Activated CD8-positive, alpha-beta T cell treated with anti-CD3 and anti-CD28 coated beads for 36 hours (primary cell): ENCODE results near the gene SERF2. TPM values are rescaled to one million over a fixed set of nuclear protein-coding genes. Genes with fewer than 3 reads are reported as not detected.
"Not testable (repeated sequence)": the region's sequence is repeated elsewhere in the genome, so short reads cannot be mapped to it uniquely, and the experiment has no call there.

Experiments
- ATAC-seq: fragments of 200-7000 bp; cut with Tn5 transposase; one replicate; pipeline ENCODE4 v1.10.0; 2021; ENCODE audit warnings: mild to moderate bottlenecking, moderate library complexity
- CTCF ChIA-PET: fragments of 350-600 bp; sonication (Branson Sonifier 250); formaldehyde crosslinking; loops from one replicate; lab custom pipeline; 2021; ENCODE audit warnings: antibody characterized with exemption; lab: Charles Lee
- POLR2A ChIA-PET: fragments of 350-600 bp; sonication (Branson Sonifier 250); formaldehyde crosslinking; loops from one replicate; lab custom pipeline; 2021; ENCODE audit warnings: antibody characterized with exemption; lab: Charles Lee
- DNase-seq: peaks from one replicate; pipeline ENCODE4 v3.0.0-alpha.2; 2020
- H3K27ac Mint-ChIP-seq: one replicate; pipeline ENCODE4 v1.8.0; 2021; ENCODE audit warnings: mild to moderate bottlenecking, mixed read lengths
- H3K27me3 Mint-ChIP-seq: one replicate; pipeline ENCODE4 v1.8.0; 2021; ENCODE audit warnings: mixed read lengths
- H3K36me3 Mint-ChIP-seq: one replicate; pipeline ENCODE4 v1.8.0; 2021; ENCODE audit warnings: low read depth, mixed read lengths
- H3K4me1 Mint-ChIP-seq: one replicate; pipeline ENCODE4 v1.8.0; 2021; ENCODE audit warnings: low read depth, mixed read lengths
- H3K4me3 Mint-ChIP-seq: one replicate; pipeline ENCODE4 v1.8.0; 2021; ENCODE audit warnings: mild to moderate bottlenecking, moderate library complexity, mixed read lengths
- H3K9me3 Mint-ChIP-seq: one replicate; pipeline ENCODE4 v1.8.0; 2021; ENCODE audit warnings: mixed read lengths
- intact Hi-C: fragments of 100-400 bp; cut with micrococcal nuclease; formaldehyde crosslinking; loops from one replicate; pipeline ENCODE4 v1.10.0; 2022
- total RNA-seq, 2 experiments: library from RNA; stranded (reverse); gene quantifications; one replicate each; pipeline ENCODE4 v1.2.3, GENCODE V29; 2021
- TF ChIP-seq, protein P1 (sequence below): fragments of 200-600 bp; IDR thresholded peaks from one replicate; pipeline ENCODE4 v1.8.0; 2022; ENCODE audit warnings: antibody characterized with exemption, mild to moderate bottlenecking

The SERF2 gene
- total RNA-seq, 2 experiments from 2014 or later = 775 to 810 TPM

DNA sequence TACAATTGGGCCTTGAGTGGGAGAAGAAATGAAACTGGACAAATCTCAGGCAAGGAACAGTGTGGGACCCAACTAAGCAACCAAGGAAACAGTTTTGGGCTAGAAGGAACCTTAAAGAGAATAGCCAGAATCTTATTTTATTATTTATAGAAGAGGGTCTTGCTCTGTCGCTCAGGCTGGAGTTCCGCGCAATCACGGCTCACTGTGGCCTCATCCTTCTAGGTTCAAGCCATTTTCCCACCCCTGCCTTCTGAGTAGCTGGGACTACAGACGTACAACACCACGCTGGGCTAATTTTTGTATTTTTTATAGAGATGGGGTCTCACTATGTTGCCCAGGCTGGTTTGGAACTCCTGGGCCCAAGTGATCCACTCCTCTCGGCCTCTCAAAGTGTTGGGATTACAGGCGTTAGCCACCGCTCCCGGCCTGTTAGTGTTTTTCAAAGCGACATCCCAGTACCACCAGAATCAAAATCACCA lies 33.9 kb downstream of the SERF2 start:
- DNase-seq (no peak), ATAC-seq (no peak)
- Mint-ChIP-seq H3K36me3 (peaks cover 56% of the 10 kb centered on the region), H3K4me1 (peaks cover 52% of the 10 kb centered on the region), H3K9me3 (no peaks in the 10 kb centered on the region), H3K27me3 (no peaks in the 10 kb centered on the region), H3K27ac (peak overlapping the region; percentile 99), H3K4me3 (peak overlapping the region; percentile 94)
- CTCF ChIA-PET = no interaction called here
- POLR2A ChIA-PET = interaction anchor here (1.2 to 6.1 kb wide), 6 partner anchors 11 to 37 kb away, joined by 3 to 37 read pairs (median 10); partner anchors contain the start of genes HYPK, SERF2 and SERINC4
- TF ChIP-seq, protein P1, sequence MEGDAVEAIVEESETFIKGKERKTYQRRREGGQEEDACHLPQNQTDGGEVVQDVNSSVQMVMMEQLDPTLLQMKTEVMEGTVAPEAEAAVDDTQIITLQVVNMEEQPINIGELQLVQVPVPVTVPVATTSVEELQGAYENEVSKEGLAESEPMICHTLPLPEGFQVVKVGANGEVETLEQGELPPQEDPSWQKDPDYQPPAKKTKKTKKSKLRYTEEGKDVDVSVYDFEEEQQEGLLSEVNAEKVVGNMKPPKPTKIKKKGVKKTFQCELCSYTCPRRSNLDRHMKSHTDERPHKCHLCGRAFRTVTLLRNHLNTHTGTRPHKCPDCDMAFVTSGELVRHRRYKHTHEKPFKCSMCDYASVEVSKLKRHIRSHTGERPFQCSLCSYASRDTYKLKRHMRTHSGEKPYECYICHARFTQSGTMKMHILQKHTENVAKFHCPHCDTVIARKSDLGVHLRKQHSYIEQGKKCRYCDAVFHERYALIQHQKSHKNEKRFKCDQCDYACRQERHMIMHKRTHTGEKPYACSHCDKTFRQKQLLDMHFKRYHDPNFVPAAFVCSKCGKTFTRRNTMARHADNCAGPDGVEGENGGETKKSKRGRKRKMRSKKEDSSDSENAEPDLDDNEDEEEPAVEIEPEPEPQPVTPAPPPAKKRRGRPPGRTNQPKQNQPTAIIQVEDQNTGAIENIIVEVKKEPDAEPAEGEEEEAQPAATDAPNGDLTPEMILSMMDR = no peak
- intact Hi-C loops = no loop called here

DNA sequence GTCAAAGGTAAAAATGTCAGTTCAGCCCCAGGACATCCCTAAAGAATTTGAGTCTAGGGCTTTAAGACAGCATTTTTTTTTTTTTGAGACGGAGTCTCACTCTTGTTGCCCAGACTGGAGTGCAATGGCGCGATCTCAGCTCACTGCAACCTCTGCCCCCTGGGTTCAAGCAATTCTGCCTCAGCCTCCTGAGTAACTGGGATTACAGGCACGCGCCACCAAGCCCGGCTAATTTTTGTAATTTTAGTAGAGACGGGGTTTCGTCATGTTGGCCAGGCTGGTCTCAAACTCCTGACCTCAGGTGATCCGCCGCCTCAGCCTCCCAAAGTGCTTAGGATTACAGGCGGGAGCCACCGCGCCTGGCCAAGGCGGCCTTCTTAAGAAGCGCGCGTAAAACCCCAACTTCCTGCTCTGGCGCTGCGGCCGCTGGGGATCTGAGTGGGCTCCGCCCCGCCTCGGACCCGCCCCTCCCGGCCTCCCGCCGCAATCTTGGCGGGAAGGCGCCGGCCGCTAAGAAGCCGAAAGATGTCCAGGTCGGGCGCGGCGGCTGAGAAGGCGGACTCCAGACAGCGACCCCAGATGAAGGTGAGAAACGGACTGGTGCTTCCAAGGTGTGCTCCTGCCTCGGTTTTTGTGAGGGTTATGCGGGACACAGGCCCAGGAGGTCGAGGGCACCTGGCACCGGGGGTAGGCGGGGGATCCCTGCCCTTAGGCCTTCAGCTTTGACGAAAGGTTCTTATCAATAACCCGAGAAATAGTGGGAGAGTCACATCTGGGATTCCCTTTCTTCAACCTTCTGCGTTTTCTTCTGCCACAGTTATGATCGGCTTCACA lies 34.6 kb downstream of the SERF2 start, which contains the start of gene WDR76:
Gene WDR76, plus strand, starts transcription at position 495 of the 834 bp plus-strand sequence. Its CDS starts 31 bp downstream, at position 526.
- peak within 1 kb of the TSS; percentile 99 for H3K27ac Mint-ChIP-seq
- DNase-seq = peak; percentile 91
- TF ChIP-seq, protein P1 = no peak
- ATAC-seq = peak; percentile 73
- H3K27me3 Mint-ChIP-seq = no peaks in the 10 kb centered on the region
- peaks cover 51% of the 10 kb centered on the region for H3K4me1 Mint-ChIP-seq
- ChIA-PET POLR2A (interaction anchor here (0.6 to 6.1 kb wide), 14 partner anchors 10 to 497 kb away, joined by 3 to 37 read pairs (median 5); partner anchors contain the start of genes ELL3, HYPK, SERF2 and SERINC4), CTCF (interaction anchor here (1.3 kb wide), 1 partner anchor 10 kb away, joined by 3 read pairs; no protein-coding TSS in a partner anchor)
- peaks cover 55% of the 10 kb centered on the region for H3K36me3 Mint-ChIP-seq
- no peaks in the 10 kb centered on the region for H3K9me3 Mint-ChIP-seq
- intact Hi-C loops = no loop called here
- H3K4me3 Mint-ChIP-seq = peak within 1 kb of the TSS; percentile 94

DNA sequence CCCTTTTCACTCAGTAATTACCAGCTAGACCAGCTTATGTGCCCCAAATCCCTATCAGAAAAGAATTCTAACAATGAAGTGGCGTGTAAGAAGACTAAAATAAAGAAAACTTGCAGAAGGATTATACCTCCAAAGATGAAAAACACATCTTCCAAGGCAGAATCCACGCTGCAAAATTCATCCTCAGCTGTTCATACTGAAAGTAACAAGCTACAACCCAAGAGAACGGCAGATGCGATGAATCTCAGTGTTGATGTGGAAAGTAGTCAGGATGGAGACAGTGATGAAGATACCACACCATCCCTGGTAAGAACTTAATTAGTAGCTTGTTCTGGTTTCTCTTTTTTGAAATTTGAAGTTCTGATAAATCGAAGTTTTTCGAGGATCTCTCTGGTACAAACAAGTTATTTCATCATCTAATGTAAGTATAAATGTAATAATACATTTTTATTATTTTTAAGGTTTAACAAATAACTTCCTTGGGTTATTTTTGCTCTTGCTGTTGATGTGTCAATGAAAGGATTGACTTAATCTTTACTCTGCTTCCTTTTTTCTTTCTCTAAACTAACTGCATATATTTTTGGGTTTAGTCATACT lies 36.0 kb downstream of the SERF2 start:
- Mint-ChIP-seq H3K4me3 (peak overlapping the region; percentile 94), H3K27ac (peak overlapping the region; percentile 99), H3K9me3 (no peaks in the 10 kb centered on the region), H3K4me1 (peaks cover 50% of the 10 kb centered on the region), H3K36me3 (peaks cover 56% of the 10 kb centered on the region), H3K27me3 (no peaks in the 10 kb centered on the region)
- DNase-seq (peak; percentile 56), ATAC-seq (peak; percentile 18)
- POLR2A ChIA-PET = interaction anchor here (0.7 to 6.1 kb wide), 14 partner anchors 9 to 79 kb away, joined by 3 to 37 read pairs (median 5); partner anchors contain the start of genes ELL3, HYPK, SERF2 and SERINC4
- CTCF ChIA-PET = interaction anchor here (0.6 to 1.3 kb wide), 4 partner anchors 9 to 51 kb away, joined by 3 to 4 read pairs (median 3); partner anchors contain the start of gene ELL3
- TF ChIP-seq, protein P1 = no peak
- intact Hi-C loops = no loop called here

DNA sequence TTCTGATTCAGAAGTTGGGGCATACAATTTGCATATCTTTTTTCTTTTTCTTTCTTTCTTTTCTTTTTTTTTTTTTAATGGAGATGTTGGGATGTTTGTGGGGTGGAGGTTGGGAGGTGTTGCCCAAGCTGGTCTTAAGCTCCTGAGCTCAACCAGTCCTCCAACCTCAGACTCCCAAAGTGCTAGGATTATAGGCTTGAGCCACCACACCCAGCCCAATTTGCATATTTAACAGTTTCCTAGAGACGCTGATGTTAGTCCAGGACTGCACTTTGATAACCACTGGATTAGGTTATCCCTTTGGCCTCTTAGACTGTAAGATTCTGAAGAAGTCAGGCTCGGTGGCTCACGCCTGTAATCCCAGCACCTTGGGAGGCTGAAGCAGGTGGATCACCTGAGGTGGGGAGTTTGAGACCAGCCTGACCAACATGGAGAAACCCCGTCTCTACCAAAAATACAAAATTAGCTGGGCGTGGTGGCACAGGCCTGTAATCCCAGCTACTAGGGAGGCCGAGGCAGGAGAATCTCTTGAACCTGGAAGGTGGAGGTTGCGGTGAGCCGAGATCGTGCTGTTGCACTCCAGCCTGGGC lies 37.9 kb downstream of the SERF2 start:
- H3K27ac Mint-ChIP-seq, intact Hi-C loops: not testable (repeated sequence)
- peaks cover 53% of the 10 kb centered on the region for H3K36me3 Mint-ChIP-seq

DNA sequence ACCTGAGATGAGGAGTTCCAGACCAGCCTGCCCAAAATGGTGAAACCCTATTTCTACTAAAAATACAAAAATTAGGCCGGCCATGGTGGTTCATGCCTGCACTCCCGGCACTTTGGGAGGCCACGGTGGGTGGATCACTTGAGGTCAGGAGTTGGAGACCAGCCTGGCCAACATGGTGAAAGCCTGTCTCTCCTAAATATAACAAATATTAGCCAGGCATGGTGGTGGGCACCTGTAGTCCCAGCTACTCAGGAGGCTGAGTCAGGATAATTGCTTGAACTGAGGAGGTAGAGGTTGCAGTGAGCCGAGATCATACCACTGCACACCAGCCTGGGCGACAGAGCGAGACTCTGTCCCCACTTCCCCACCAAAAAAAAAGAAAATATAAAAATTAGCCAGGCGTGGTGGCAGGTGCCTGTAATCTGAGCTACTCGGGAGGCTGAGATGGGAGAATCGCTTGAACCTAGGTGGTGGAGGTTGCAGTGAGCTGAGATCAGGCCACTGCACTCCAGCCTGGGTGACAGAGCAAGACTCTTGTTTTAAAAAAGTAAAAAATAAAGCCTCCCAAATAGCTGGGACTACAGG lies 38.7 kb downstream of the SERF2 start:
- ATAC-seq = not testable (repeated sequence)

More for the DNA sequence above, 37.9 kb downstream of the SERF2 start:
- ATAC-seq, DNase-seq, H3K9me3 Mint-ChIP-seq, H3K27me3 Mint-ChIP-seq, POLR2A ChIA-PET, CTCF ChIA-PET: not testable (repeated sequence)
- Mint-ChIP-seq H3K4me3 (peak overlapping the region; percentile 22), H3K4me1 (peaks cover 40% of the 10 kb centered on the region)

DNA sequence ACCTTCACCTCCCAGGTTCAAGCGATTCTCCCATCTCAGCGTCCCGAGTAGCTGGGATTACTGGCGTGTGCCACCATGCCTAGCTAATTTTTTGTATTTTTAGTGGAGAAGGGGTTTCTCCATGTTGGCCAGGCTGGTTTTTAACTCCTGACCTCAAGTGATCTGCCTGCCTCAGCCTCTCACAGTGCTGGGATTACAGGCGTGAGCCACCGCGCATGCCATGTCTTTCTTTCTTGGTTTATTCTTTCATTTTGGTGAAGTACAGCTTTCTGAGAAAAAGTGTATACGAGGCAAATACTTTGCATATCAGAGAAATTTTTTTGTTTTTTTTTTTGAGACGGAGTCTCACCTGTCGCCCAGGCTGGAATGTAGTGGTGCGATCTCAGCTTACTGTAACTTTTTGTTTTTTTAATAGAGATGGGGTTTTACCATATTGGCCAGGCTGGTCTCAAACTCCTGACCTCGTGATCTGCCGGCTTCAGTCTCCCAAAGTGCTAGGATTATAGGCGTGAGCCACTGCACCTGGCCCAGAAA lies 39.5 kb downstream of the SERF2 start:
- H3K9me3 Mint-ChIP-seq, intact Hi-C loops, DNase-seq, H3K27me3 Mint-ChIP-seq, ATAC-seq, H3K27ac Mint-ChIP-seq, H3K4me3 Mint-ChIP-seq: not testable (repeated sequence)
- Mint-ChIP-seq H3K36me3 (peaks cover 61% of the 10 kb centered on the region), H3K4me1 (peaks cover 32% of the 10 kb centered on the region)
- ChIA-PET CTCF (interaction anchor here (0.7 kb wide), 1 partner anchor 11 kb away, joined by 4 read pairs; no protein-coding TSS in a partner anchor), POLR2A (interaction anchor here (0.9 to 1.5 kb wide), 7 partner anchors 10 to 85 kb away, joined by 3 to 5 read pairs (median 4); partner anchors contain the start of gene PDIA3)

More for the DNA sequence above, 38.7 kb downstream of the SERF2 start:
- intact Hi-C loops, H3K9me3 Mint-ChIP-seq, DNase-seq, H3K4me3 Mint-ChIP-seq, H3K27ac Mint-ChIP-seq, H3K27me3 Mint-ChIP-seq: not testable (repeated sequence)
- H3K4me1 Mint-ChIP-seq = peaks cover 38% of the 10 kb centered on the region
- H3K36me3 Mint-ChIP-seq = peaks cover 56% of the 10 kb centered on the region
- POLR2A ChIA-PET = interaction anchor here (1.3 kb wide), 1 partner anchor 11 kb away, joined by 5 read pairs; no protein-coding TSS in a partner anchor
- CTCF ChIA-PET = interaction anchor here (0.7 kb wide), 1 partner anchor 10 kb away, joined by 4 read pairs; no protein-coding TSS in a partner anchor

DNA sequence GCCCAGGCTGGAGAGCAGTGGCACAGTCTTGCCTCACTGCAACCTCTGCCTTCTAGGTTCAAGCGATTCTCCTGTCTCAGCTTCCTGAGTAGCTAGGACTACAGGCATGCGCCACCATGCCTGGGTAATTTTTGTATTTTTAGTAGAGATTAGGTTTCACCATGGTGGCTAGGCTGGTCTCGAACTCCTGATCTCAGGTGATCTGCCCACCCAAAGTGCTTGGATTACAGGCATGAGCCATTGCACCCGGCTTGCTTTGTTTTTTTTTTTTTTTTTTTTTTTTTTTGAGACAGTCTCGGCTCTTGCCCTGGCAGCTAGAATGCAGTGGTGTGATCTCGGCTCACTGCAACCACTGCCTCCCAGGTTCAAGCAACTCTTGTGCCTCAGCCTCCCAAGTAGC lies 40.4 kb downstream of the SERF2 start:
- Mint-ChIP-seq H3K4me1 (peaks cover 32% of the 10 kb centered on the region), H3K36me3 (peaks cover 57% of the 10 kb centered on the region)
- CTCF ChIA-PET, H3K27ac Mint-ChIP-seq, H3K4me3 Mint-ChIP-seq, H3K9me3 Mint-ChIP-seq, H3K27me3 Mint-ChIP-seq, intact Hi-C loops, ATAC-seq, DNase-seq: not testable (repeated sequence)
- POLR2A ChIA-PET = interaction anchor here (1.1 to 1.5 kb wide), 5 partner anchors 8 to 78 kb away, joined by 3 to 4 read pairs (median 3); partner anchors contain the start of gene MFAP1
